A549 (cell line): ENCODE measurements around the gene MAP2K7.

Experiments
- CTCF ChIP-seq: fragments of >200 bp; sonication (Bioruptor Twin); formaldehyde crosslinking; IDR thresholded peaks from 3 replicates; pipeline ENCODE4 v1.5.1; 2016
- ESRRA ChIP-seq: fragments of 150-350 bp; IDR thresholded peaks from 2 replicates; pipeline ENCODE4 v1.6.1; 2014; ENCODE audit warnings: mild to moderate bottlenecking, low read length, borderline replicate concordance
- FOSL2 ChIP-seq, 2 experiments: fragments of 450-650 bp in 1 of 2; fragments of >200 bp in 1 of 2; sonication (Bioruptor Twin) in 1 of 2; formaldehyde crosslinking; IDR thresholded peaks; 2 replicates each; pipeline versions ENCODE4 v1.5.0 to v1.6.1; 2016 to 2020; ENCODE audit warnings: mild to moderate bottlenecking in 1 of 2, moderate library complexity in 1 of 2
- HOXA7 ChIP-seq: fragments of 250-450 bp; sonication (Bioruptor Pico); IDR thresholded peaks from 2 replicates; pipeline ENCODE4 v1.5.0; 2020; ENCODE audit warnings: mild to moderate bottlenecking, moderate library complexity
- NR3C1 ChIP-seq: fragments of >200 bp; sonication (Bioruptor Twin); formaldehyde crosslinking; IDR thresholded peaks from 3 replicates; pipeline ENCODE4 v1.6.1; 2017
- POLR2A ChIP-seq: IDR thresholded peaks from 2 replicates; pipeline ENCODE4 v1.6.1; 2012; ENCODE audit warnings: mild to moderate bottlenecking, low read length
- RAD21 ChIP-seq, 2 experiments: fragments of >200 bp in 1 of 2; sonication (Bioruptor Twin) in 1 of 2; formaldehyde crosslinking in 1 of 2; IDR thresholded peaks in 1 of 2; conservative IDR thresholded peaks in 1 of 2; 2 replicates in 1 of 2; 3 replicates in 1 of 2; pipeline ENCODE4 v1.6.1; 2012 to 2018; ENCODE audit warnings: inconsistent platforms in 1 of 2

GRCh38 chr19:7921967-7922835 lies 18.5 kb downstream of the MAP2K7 start:
- TF ChIP-seq CTCF (no peak), FOSL2 (IDR thresholded peaks at IDR 0.05) (no peak), FOSL2 (CRISPR knock-in tag; IDR thresholded peaks at IDR 0.05) (no peak), NR3C1 (no peak), POLR2A (no peak), RAD21 (conservative IDR thresholded peaks at IDR 0.05 in 1 of 2, IDR thresholded peaks at IDR 0.05 in 1 of 2) (no peak), ESRRA (no peak), HOXA7 (CRISPR knock-in tag) (no peak)
